H9 (cell line): Measurements from ENCODE around the gene KLHDC7B. TPM values are rescaled to one million over a fixed set of nuclear protein-coding genes. Genes with fewer than 3 reads are reported as not detected.

Source experiments
- DNase-seq: peaks from one replicate; pipeline ENCODE4 v3.0.0-alpha.2; 2017
- H2AFZ ChIP-seq: one replicate; pipeline ENCODE4 v1.6.1; 2013; ENCODE audit warnings: mild to moderate bottlenecking, low read length, control low read depth, moderate library complexity
- H2AK5ac ChIP-seq: 2 replicates; pipeline ENCODE4 v1.6.1; 2013; ENCODE audit warnings: low read length, control low read depth, mixed read lengths; ENCODE audit not compliant: insufficient read length
- H2BK120ac ChIP-seq: one replicate; pipeline ENCODE4 v1.6.1; 2013; ENCODE audit warnings: low read depth, mild to moderate bottlenecking, low read length, control low read depth, inconsistent platforms; ENCODE audit not compliant: poor library complexity, severe bottlenecking
- H2BK12ac ChIP-seq: 2 replicates; pipeline ENCODE4 v1.6.1; 2013; ENCODE audit warnings: low read length, control low read depth, mixed read lengths, low read depth; ENCODE audit not compliant: insufficient read length
- H2BK15ac ChIP-seq: 2 replicates; pipeline ENCODE4 v1.6.1; 2013; ENCODE audit warnings: low read depth, low read length, control low read depth
- H2BK20ac ChIP-seq: one replicate; pipeline ENCODE4 v1.6.1; 2013; ENCODE audit warnings: low read depth, mild to moderate bottlenecking, low read length, control low read depth, inconsistent platforms; ENCODE audit not compliant: poor library complexity, severe bottlenecking
- H2BK5ac ChIP-seq: 2 replicates; pipeline ENCODE4 v1.6.1; 2013; ENCODE audit warnings: low read length, control low read depth, mixed read lengths; ENCODE audit not compliant: insufficient read length
- H3K14ac ChIP-seq: 2 replicates; pipeline ENCODE4 v1.6.1; 2013; ENCODE audit warnings: low read length, control low read depth; ENCODE audit not compliant: insufficient read depth
- H3K18ac ChIP-seq: 2 replicates; pipeline ENCODE4 v1.6.1; 2013; ENCODE audit warnings: low read depth, mild to moderate bottlenecking, mixed read lengths, low read length, control low read depth; ENCODE audit not compliant: insufficient read length
- H3K23ac ChIP-seq: 2 replicates; pipeline ENCODE4 v1.6.1; 2013; ENCODE audit warnings: low read length, control low read depth, mixed read lengths, low read depth; ENCODE audit not compliant: insufficient read length
- H3K23me2 ChIP-seq: 2 replicates; pipeline ENCODE4 v1.6.1; 2013; ENCODE audit warnings: low read depth, mild to moderate bottlenecking, mixed read lengths, low read length, control low read depth; ENCODE audit not compliant: insufficient read length, poor library complexity, severe bottlenecking
- H3K27ac ChIP-seq: 2 replicates; pipeline ENCODE4 v1.5.1; 2013; ENCODE audit warnings: low read length, control low read depth, mixed read lengths, low read depth; ENCODE audit not compliant: insufficient read length
- H3K27me3 ChIP-seq: 2 replicates; pipeline ENCODE4 v1.6.1; 2013; ENCODE audit warnings: low read length, control low read depth, inconsistent platforms; ENCODE audit not compliant: insufficient read depth
- H3K4ac ChIP-seq: 2 replicates; pipeline ENCODE4 v1.6.1; 2013; ENCODE audit warnings: low read depth, mild to moderate bottlenecking, control low read depth, inconsistent platforms, low read length, moderate library complexity
- H3K4me1 ChIP-seq: 2 replicates; pipeline ENCODE4 v1.6.1; 2013; ENCODE audit warnings: low read length, control low read depth, inconsistent platforms; ENCODE audit not compliant: insufficient read depth
- H3K4me2 ChIP-seq: 2 replicates; pipeline ENCODE4 v1.6.1; 2013; ENCODE audit warnings: low read length, control low read depth, mixed read lengths; ENCODE audit not compliant: insufficient read length, insufficient read depth
- H3K56ac ChIP-seq: 2 replicates; pipeline ENCODE4 v1.6.1; 2013; ENCODE audit warnings: low read depth, mild to moderate bottlenecking, mixed read lengths, low read length, control low read depth; ENCODE audit not compliant: insufficient read length
- H3K79me1 ChIP-seq: 2 replicates; pipeline ENCODE4 v1.6.1; 2013; ENCODE audit warnings: low read depth, mild to moderate bottlenecking, moderate library complexity, low read length, control low read depth, inconsistent platforms; ENCODE audit not compliant: insufficient read depth, poor library complexity, severe bottlenecking
- H3K79me2 ChIP-seq: 2 replicates; pipeline ENCODE4 v1.6.1; 2013; ENCODE audit warnings: low read length, control low read depth, inconsistent platforms; ENCODE audit not compliant: insufficient read depth
- H3K9ac ChIP-seq: 2 replicates; pipeline ENCODE4 v1.6.1; 2013; ENCODE audit warnings: low read length, control low read depth, mixed read lengths; ENCODE audit not compliant: insufficient read length; ENCODE audit errors: extremely low read depth
- H3K9me3 ChIP-seq: one replicate; pipeline ENCODE4 v1.6.1; 2013; ENCODE audit warnings: low read depth, low read length, inconsistent platforms; ENCODE audit not compliant: control insufficient read depth
- H3T11ph ChIP-seq: one replicate; pipeline ENCODE4 v1.6.1; 2013; ENCODE audit warnings: mild to moderate bottlenecking, low read length, control low read depth, inconsistent platforms
- H4K20me1 ChIP-seq: one replicate; pipeline ENCODE4 v1.6.1; 2013; ENCODE audit not compliant: control insufficient read depth, insufficient read length, insufficient read depth
- H4K5ac ChIP-seq: 2 replicates; pipeline ENCODE4 v1.6.1; 2013; ENCODE audit warnings: low read depth, mild to moderate bottlenecking, mixed read lengths, low read length, control low read depth; ENCODE audit not compliant: insufficient read length
- H4K8ac ChIP-seq: replicated peaks from 2 replicates; pipeline ENCODE4 v1.6.1; 2013; ENCODE audit warnings: low read length, control low read depth, mixed read lengths, low read depth; ENCODE audit not compliant: insufficient read length
- H4K91ac ChIP-seq: 2 replicates; pipeline ENCODE4 v1.6.1; 2013; ENCODE audit warnings: low read depth, mild to moderate bottlenecking, moderate library complexity, mixed read lengths, low read length, control low read depth; ENCODE audit not compliant: insufficient read length
- H3K27ac Mint-ChIP-seq, 3 experiments: 2 replicates in 2 of 3; 3 replicates in 1 of 3; pipeline ENCODE4 v1.8.0; 2020 to 2021; ENCODE audit warnings: mixed read lengths in 3 of 3, mild to moderate bottlenecking in 1 of 3, moderate library complexity in 1 of 3
- H3K27me3 Mint-ChIP-seq: 2 replicates; pipeline ENCODE4 v1.8.0; 2021; ENCODE audit warnings: low read depth, mild to moderate bottlenecking, moderate library complexity, mixed read lengths
- H3K36me3 Mint-ChIP-seq, 3 experiments: 2 replicates in 2 of 3; 3 replicates in 1 of 3; pipeline ENCODE4 v1.8.0; 2020 to 2021; ENCODE audit warnings: low read depth in 3 of 3, mixed read lengths in 3 of 3; ENCODE audit not compliant: insufficient read depth in 1 of 3
- H3K4me1 Mint-ChIP-seq, 2 experiments: 2 replicates each; pipeline ENCODE4 v1.8.0; 2020; ENCODE audit warnings: mixed read lengths in 2 of 2
- H3K4me3 Mint-ChIP-seq, 2 experiments: 2 replicates in 1 of 2; 3 replicates in 1 of 2; pipeline ENCODE4 v1.8.0; 2020 to 2021; ENCODE audit warnings: mild to moderate bottlenecking in 2 of 2, mixed read lengths in 2 of 2, moderate library complexity in 1 of 2
- H3K9me3 Mint-ChIP-seq, 2 experiments: 2 replicates in 1 of 2; 3 replicates in 1 of 2; pipeline ENCODE4 v1.8.0; 2020; ENCODE audit warnings: mild to moderate bottlenecking in 2 of 2, mixed read lengths in 2 of 2, moderate library complexity in 1 of 2
- whole genome bisulfite sequencing: extraction: QIAGEN DNeasy Blood & Tissue Kit; methylation state at CpG from one replicate; pipeline ENCODE4 v1.1.7; 2013; ENCODE audit warnings: missing lambda C conversion rate, low lambda C conversion rate, mixed read lengths; ENCODE audit not compliant: insufficient read length; ENCODE audit errors: extremely low coverage; 5-methylcytosine and 5-hydroxymethylcytosine counted together
- total RNA-seq: library from RNA; stranded (reverse); gene quantifications from 2 replicates; pipeline ENCODE4 v1.2.1, GENCODE V29; 2021
- TF ChIP-seq, protein P1 (sequence below): fragments of 200-600 bp; sonication (generic); conservative IDR thresholded peaks from 3 replicates; pipeline ENCODE4 v1.8.0; 2021; ENCODE audit warnings: antibody characterized with exemption, mild to moderate bottlenecking

KLHDC7B gene
- total RNA-seq, 1 experiment from 2014 or later = not detected

DNA sequence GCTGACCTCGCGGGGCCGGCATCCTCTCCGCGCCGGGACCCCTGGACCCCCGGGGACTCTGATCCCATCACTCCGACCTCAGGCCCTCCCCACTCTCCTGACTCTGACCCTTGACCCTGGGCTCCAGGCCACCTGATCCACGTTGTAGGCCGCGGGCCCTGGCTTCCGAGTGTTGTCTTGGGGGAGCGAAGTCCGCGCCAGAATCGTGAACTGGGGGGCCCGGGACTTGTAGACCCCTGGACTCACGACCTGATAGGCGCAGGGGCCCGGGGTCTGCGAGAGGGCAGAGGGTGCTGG is 15.2 kb upstream of the KLHDC7B start:
- H3K36me3 Mint-ChIP-seq = no peaks in the 10 kb centered on the region; a peak in 1 of 7 replicates
- Histone ChIP-seq H3K27me3 (peaks cover 37% of the 10 kb centered on the region; the same call in 1 of the 2 replicates), H2BK15ac (no peak overlapping the region), H3K27ac (no peak overlapping the region), H3K18ac (no peak overlapping the region), H3T11ph (no peak overlapping the region), H4K8ac (no peak overlapping the region), H2AFZ (no peak overlapping the region), H2BK5ac (no peak overlapping the region), H4K20me1 (no peaks in the 10 kb centered on the region), H3K14ac (0 out of 2 replicates have a peak overlapping the region, but pooled peaks have one; percentile 77), H2AK5ac (no peak overlapping the region), H3K9ac (no peak overlapping the region), H3K23ac (no peak overlapping the region), H2BK120ac (no peak overlapping the region), H2BK20ac (no peak overlapping the region), H3K23me2 (peaks cover 18% of the 10 kb centered on the region), H3K4me2 (peak overlapping the region; percentile 34), H3K79me2 (no peaks in the 10 kb centered on the region), H2BK12ac (no peak overlapping the region), H3K56ac (no peak overlapping the region), H3K4me1 (no peaks in the 10 kb centered on the region), H3K9me3 (no peaks in the 10 kb centered on the region), H3K79me1 (no peaks in the 10 kb centered on the region), H4K5ac (no peak overlapping the region), H4K91ac (no peak overlapping the region), H3K4ac (no peak overlapping the region)
- peak overlapping the region; percentile 56 to 77 for H3K4me3 Mint-ChIP-seq
- no peaks in the 10 kb centered on the region; a peak in 1 of 5 replicates for H3K9me3 Mint-ChIP-seq
- H3K27ac Mint-ChIP-seq = no peak overlapping the region
- TF ChIP-seq, protein P1, sequence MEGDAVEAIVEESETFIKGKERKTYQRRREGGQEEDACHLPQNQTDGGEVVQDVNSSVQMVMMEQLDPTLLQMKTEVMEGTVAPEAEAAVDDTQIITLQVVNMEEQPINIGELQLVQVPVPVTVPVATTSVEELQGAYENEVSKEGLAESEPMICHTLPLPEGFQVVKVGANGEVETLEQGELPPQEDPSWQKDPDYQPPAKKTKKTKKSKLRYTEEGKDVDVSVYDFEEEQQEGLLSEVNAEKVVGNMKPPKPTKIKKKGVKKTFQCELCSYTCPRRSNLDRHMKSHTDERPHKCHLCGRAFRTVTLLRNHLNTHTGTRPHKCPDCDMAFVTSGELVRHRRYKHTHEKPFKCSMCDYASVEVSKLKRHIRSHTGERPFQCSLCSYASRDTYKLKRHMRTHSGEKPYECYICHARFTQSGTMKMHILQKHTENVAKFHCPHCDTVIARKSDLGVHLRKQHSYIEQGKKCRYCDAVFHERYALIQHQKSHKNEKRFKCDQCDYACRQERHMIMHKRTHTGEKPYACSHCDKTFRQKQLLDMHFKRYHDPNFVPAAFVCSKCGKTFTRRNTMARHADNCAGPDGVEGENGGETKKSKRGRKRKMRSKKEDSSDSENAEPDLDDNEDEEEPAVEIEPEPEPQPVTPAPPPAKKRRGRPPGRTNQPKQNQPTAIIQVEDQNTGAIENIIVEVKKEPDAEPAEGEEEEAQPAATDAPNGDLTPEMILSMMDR = no peak
- H3K4me1 Mint-ChIP-seq = peaks cover 15 to 20% of the 10 kb centered on the region in 2 experiments
- no peak for DNase-seq
- no CpG with 5 or more reads among the region's 21 CpGs for WGBS
- H3K27me3 Mint-ChIP-seq = peaks cover 75% of the 10 kb centered on the region
